Panc1 (cell line): ENCODE results near the gene MAGI1.

ENCODE experiments used
- CTCF ChIP-seq: fragments of 450-650 bp; IDR thresholded peaks from 2 replicates; pipeline ENCODE4 v1.5.1; 2017; ENCODE audit warnings: mild to moderate bottlenecking
- POLR2AphosphoS5 ChIP-seq: IDR thresholded peaks from 2 replicates; pipeline ENCODE4 v1.6.1; 2012; ENCODE audit warnings: mild to moderate bottlenecking, low read depth, low read length, moderate library complexity
- REST ChIP-seq, 2 experiments: IDR thresholded peaks; 2 replicates each; pipeline ENCODE4 v1.6.1; 2011 to 2012; ENCODE audit warnings: low read depth in 2 of 2, control low read depth in 1 of 2, low read length in 1 of 2, mild to moderate bottlenecking in 1 of 2, moderate library complexity in 1 of 2; ENCODE audit not compliant: insufficient read depth in 1 of 2

- TF ChIP-seq CTCF (no peak), REST (IDR thresholded peaks at IDR 0.05; ENCODE audit: insufficient read depth in 1 of 2, low read depth in 2 of 2, low read length in 1 of 2) (no peak), POLR2AphosphoS5 (no peak)
These were observed 474.9 kb downstream of the MAGI1 start for GRCh38 chr3:65563861-65564260.
